AG08395 (cell line): ENCODE data around the gene NTN3.
A peak's percentile ranks its signal among the peaks of the same experiment; 100 is the strongest.

Experiments used
- DNase-seq: peaks from one replicate; pipeline ENCODE4 v3.0.0; 2012; ENCODE audit warnings: mixed read lengths, low spot score

The NTN3 gene

GRCh38 chr16:2466667-2467527, 4.2 kb upstream of the NTN3 start:
- no peak for DNase-seq

GRCh38 chr16:2467528-2468232, 3.4 kb upstream of the NTN3 start:
- peak; percentile 92 for DNase-seq

- DNase-seq: no peak
Measured at GRCh38 chr16:2468233-2468724, 2.8 kb upstream of the NTN3 start.

GRCh38 chr16:2468725-2469398, 2.2 kb upstream of the NTN3 start:
- no peak for DNase-seq

GRCh38 chr16:2469399-2470233, 1.5 kb upstream of the NTN3 start:
- no peak for DNase-seq

GRCh38 chr16:2470234-2470601, 879 bp upstream of the NTN3 start:
- no peak for DNase-seq

- no peak for DNase-seq
Measured at GRCh38 chr16:2470603-2471015, 488 bp upstream of the NTN3 start.

- no peak for DNase-seq
Measured at GRCh38 chr16:2471653-2472487, 773 bp downstream of the NTN3 start.

GRCh38 chr16:2472488-2472864, 1.4 kb downstream of the NTN3 start:
- no peak for DNase-seq

- DNase-seq: no peak
Measured at GRCh38 chr16:2472885-2473445, 1.9 kb downstream of the NTN3 start.

- no peak for DNase-seq
Measured at GRCh38 chr16:2473446-2473926, 2.4 kb downstream of the NTN3 start.

- DNase-seq: no peak
Measured at GRCh38 chr16:2473999-2474876, 3.1 kb downstream of the NTN3 start.

- peak; percentile 100 for DNase-seq
Measured at GRCh38 chr16:2474877-2475412, 3.8 kb downstream of the NTN3 start, which contains the start of gene TBC1D24. Gene TBC1D24 (plus strand): TSS chr16:2475127. CDS start chr16:2496149, 21,022 bp downstream.

GRCh38 chr16:2475413-2476344, 4.6 kb downstream of the NTN3 start:
- no peak for DNase-seq

GRCh38 chr16:2476345-2476720, 5.2 kb downstream of the NTN3 start:
- no peak for DNase-seq

GRCh38 chr16:2476741-2477140, 5.6 kb downstream of the NTN3 start:
- DNase-seq: no peak

GRCh38 chr16:2477327-2477726, 6.2 kb downstream of the NTN3 start:
- no peak for DNase-seq

- no peak for DNase-seq
Measured at GRCh38 chr16:2478279-2478678, 7.2 kb downstream of the NTN3 start.
